HUES48 (cell line): ENCODE measurements around the gene SMIM28.
"Not testable (repeated sequence)": the region's sequence is repeated elsewhere in the genome, so short reads cannot be mapped to it uniquely, and the experiment has no call there.

ENCODE experiments used
- H3K27ac ChIP-seq: one replicate; pipeline ENCODE4 v1.7.0; 2013; ENCODE audit warnings: low read depth, low read length, inconsistent platforms
- H3K27me3 ChIP-seq: 2 replicates; pipeline ENCODE4 v1.6.1; 2013; ENCODE audit warnings: mild to moderate bottlenecking, low read length; ENCODE audit not compliant: control insufficient read depth, insufficient read depth
- H3K36me3 ChIP-seq: 2 replicates; pipeline ENCODE4 v1.6.1; 2013; ENCODE audit warnings: low read length; ENCODE audit not compliant: control insufficient read depth, insufficient read depth
- H3K4me1 ChIP-seq: 2 replicates; pipeline ENCODE4 v1.6.1; 2013; ENCODE audit warnings: mild to moderate bottlenecking, low read length; ENCODE audit not compliant: control insufficient read depth, insufficient read depth
- H3K4me3 ChIP-seq: 2 replicates; pipeline ENCODE4 v1.5.1; 2013; ENCODE audit warnings: mild to moderate bottlenecking, low read depth, low read length
- H3K9ac ChIP-seq: 2 replicates; pipeline ENCODE4 v1.6.1; 2013; ENCODE audit warnings: mild to moderate bottlenecking, low read depth, low read length, moderate library complexity
- H3K9me3 ChIP-seq: 2 replicates; pipeline ENCODE4 v1.6.1; 2013; ENCODE audit warnings: low read length; ENCODE audit not compliant: control insufficient read depth, insufficient read depth

SMIM28 gene

DNA sequence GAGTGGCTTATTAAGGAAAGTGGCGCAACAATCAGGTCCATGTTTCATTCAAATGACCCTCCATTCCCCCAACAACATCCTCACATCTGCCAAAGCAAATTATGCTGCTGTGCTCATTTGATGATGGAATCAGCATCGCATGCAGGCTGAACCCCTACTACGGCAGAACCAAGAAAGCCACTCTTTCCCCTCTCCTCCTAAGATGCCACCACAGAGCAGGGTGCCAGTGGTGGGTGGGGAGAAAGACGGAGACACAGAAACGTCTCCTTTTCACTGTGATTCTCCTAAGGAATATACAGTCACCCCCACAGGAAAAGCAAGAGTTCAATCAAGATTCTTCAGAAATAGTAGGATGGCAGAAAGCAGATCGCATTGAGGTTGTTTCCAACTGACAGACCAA, 43.4 kb downstream of the SMIM28 start:
- Histone ChIP-seq H3K4me1 (no peaks in the 10 kb centered on the region), H3K9ac (no peak overlapping the region), H3K27ac (no peak overlapping the region), H3K27me3 (no peaks in the 10 kb centered on the region), H3K36me3 (peaks cover 11% of the 10 kb centered on the region; the same call in 1 of the 2 replicates), H3K9me3 (no peaks in the 10 kb centered on the region), H3K4me3 (no peak overlapping the region)

DNA sequence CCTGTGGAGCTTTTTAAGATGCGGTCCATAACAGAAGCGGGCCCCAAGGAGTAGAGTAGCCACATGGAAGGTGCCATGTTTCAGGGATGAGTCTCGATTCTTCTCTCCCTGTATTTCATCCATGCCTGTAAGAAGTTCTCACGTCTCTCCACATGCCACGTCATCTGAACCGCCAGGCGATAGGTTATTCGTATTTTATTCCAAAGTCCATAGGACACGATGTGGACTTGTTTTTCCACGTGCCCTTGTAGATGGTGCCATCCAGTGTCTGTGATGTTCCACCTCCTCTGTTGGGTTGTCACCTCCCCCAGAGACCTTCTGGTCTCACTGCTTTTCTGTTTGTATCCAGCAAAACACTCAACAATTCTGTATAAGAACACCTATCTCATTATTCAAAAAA, 43.9 kb downstream of the SMIM28 start:
- Histone ChIP-seq H3K4me3 (no peak overlapping the region), H3K27ac (no peak overlapping the region), H3K36me3 (0 out of 2 replicates have a peak, but pooled peaks cover 14% of the 10 kb centered on the region), H3K9me3 (no peaks in the 10 kb centered on the region), H3K4me1 (no peaks in the 10 kb centered on the region), H3K27me3 (no peaks in the 10 kb centered on the region), H3K9ac (no peak overlapping the region)

DNA sequence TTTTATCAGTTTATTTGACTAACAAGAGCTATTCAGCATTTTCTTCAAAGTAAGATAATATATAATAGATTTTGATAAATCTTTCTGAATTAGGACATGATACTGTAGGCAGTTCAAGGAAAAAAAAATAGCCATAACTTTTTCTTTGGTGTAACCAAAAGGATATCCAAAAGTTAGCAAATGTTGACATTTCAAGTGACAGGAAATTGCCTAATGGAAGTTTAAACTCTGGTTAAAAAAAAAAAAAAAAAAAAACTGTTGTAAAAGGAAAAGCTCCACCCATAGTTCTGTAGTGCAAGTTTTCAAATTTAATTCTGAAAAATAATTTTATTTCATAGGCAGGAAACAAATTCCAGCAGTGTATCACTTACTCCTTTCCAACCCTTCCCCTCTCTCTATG, 45.2 kb downstream of the SMIM28 start:
- no peak overlapping the region for H3K27ac ChIP-seq
- H3K4me3 ChIP-seq, result no peak overlapping the region
- H3K27me3 ChIP-seq, result no peaks in the 10 kb centered on the region
- 0 out of 2 replicates have a peak, but pooled peaks cover 15% of the 10 kb centered on the region for H3K36me3 ChIP-seq
- no peaks in the 10 kb centered on the region for H3K4me1 ChIP-seq
- no peak overlapping the region for H3K9ac ChIP-seq
- H3K9me3 ChIP-seq, result no peaks in the 10 kb centered on the region

DNA sequence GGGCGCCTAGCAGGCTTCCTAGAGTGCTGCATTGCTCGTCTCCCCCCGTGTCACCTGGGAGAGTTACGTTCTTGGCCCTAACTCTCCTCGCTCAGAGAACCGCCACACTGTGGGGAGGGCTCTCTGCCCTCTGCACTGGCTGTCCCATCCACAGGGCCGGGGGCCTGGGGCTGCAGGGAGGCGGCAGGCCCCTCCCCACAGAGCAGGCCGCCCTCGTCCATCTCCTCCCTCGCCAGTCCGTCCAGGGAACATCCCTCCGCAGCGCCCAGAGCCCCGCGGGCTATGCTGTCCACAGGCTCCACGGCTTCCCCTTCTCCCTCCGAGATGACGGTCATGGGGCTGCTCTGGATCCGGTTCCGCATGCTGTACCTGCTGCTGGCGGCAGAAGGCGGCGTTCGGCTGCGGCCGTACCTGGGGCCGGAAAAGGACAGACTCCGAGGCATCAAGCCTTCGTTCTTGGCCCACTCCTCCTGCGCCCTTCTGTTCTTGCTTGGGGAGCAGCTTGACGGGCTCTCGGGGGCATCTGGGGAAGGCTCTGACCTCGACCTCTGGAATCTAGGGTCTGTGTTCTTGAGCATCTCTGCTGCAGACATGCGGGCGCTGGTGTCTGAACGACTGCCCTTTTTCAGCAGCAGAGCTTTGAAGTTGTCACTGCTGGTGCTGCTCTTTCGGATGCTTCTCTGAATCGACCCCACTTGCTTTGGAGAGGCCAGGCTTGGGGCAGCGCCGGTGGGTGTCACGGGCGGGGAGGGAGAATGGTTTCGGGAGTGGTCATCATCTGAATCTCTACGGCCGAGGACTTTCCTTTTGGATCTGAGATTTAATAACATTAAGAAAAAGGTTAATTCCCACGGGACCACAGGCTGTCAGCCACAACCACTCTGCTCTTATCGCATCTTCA, 46.5 kb downstream of the SMIM28 start:
- no peaks in the 10 kb centered on the region for H3K4me1 ChIP-seq
- no peak overlapping the region for H3K4me3 ChIP-seq
- H3K27ac ChIP-seq, result no peak overlapping the region
- H3K27me3 ChIP-seq, result no peaks in the 10 kb centered on the region
- H3K9me3 ChIP-seq, result no peaks in the 10 kb centered on the region
- no peak overlapping the region for H3K9ac ChIP-seq
- H3K36me3 ChIP-seq, result 0 out of 2 replicates have a peak, but pooled peaks cover 17% of the 10 kb centered on the region

DNA sequence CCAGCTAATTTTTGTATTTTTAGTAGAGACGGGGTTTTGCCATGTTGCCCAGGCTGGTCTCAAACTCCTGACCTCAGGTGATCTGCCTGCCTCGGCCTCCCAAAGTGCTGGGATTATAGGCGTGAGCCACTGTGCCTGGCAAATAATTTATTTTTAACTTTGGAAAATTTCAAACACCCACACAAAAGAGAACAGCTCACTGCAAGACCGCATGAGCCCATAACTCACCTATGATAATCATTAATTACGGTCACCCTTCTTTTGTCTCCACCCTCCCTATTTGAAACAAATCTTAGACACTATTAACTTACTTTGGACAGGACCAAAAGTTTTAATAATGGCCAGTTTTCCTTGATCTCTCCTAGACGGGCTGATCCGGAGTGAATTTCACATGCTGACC, 47.6 kb downstream of the SMIM28 start:
- not testable (repeated sequence) for H3K9me3 ChIP-seq, H3K4me3 ChIP-seq, H3K27ac ChIP-seq, H3K27me3 ChIP-seq, H3K9ac ChIP-seq, H3K4me1 ChIP-seq
- H3K36me3 ChIP-seq, result 0 out of 2 replicates have a peak, but pooled peaks cover 17% of the 10 kb centered on the region

DNA sequence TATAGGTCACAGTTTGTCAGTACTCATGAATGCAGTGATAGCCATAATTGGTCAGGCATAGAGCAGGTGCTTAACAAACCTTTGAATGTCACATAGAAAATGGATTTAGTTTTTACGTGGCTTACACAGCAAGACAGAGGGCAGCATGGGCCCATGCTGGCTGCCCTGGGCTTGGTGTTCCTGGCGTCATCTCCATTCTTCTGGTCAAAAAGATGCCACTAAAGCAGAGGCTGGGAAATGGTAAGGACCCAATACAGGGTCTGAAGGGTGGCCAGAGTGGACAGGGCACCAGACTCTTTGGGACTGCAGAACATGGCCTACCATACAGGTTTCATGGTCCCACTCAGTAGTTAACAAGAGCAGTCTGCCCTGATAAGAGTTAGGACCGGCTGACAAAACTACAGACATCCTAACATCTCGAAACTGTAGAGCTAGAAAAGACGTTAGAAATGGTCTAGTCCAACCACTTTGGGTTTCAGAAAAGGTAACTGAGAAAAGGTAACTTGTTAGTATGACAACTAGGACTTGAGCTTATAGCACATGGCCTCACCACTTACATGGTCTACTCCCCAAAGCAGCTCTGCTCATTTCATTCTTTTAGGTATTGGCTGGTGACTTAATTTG, 48.9 kb downstream of the SMIM28 start:
- H3K27ac ChIP-seq, result no peak overlapping the region
- no peak overlapping the region for H3K9ac ChIP-seq
- H3K9me3 ChIP-seq, result no peaks in the 10 kb centered on the region
- no peaks in the 10 kb centered on the region for H3K4me1 ChIP-seq
- H3K36me3 ChIP-seq, result peaks cover 17% of the 10 kb centered on the region; the same call in 1 of the 2 replicates
- H3K27me3 ChIP-seq, result no peaks in the 10 kb centered on the region
- no peak overlapping the region for H3K4me3 ChIP-seq

DNA sequence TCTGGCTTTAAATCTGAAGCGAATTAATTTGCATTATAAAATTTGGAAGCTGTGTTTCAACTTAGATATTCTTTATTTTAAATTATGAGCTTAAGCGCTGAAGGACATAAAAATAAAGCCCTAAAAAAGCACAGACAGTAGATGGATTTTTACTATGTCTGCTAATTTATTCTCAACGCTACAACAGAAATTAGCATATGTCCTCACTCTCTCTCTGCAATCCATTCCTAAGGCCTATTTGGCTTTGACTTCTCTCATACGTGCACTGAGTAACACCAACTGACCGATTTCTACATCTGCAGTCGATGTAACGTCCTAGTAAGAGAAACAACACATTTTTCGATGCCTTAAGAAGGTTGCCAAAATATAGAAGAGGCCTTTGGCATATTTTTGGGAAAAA, 50.0 kb downstream of the SMIM28 start:
- no peak overlapping the region for H3K9ac ChIP-seq
- peaks cover 19% of the 10 kb centered on the region for H3K36me3 ChIP-seq
- no peaks in the 10 kb centered on the region for H3K4me1 ChIP-seq
- H3K9me3 ChIP-seq, result no peaks in the 10 kb centered on the region
- no peaks in the 10 kb centered on the region for H3K27me3 ChIP-seq
- no peak overlapping the region for H3K4me3 ChIP-seq
- H3K27ac ChIP-seq, result no peak overlapping the region

DNA sequence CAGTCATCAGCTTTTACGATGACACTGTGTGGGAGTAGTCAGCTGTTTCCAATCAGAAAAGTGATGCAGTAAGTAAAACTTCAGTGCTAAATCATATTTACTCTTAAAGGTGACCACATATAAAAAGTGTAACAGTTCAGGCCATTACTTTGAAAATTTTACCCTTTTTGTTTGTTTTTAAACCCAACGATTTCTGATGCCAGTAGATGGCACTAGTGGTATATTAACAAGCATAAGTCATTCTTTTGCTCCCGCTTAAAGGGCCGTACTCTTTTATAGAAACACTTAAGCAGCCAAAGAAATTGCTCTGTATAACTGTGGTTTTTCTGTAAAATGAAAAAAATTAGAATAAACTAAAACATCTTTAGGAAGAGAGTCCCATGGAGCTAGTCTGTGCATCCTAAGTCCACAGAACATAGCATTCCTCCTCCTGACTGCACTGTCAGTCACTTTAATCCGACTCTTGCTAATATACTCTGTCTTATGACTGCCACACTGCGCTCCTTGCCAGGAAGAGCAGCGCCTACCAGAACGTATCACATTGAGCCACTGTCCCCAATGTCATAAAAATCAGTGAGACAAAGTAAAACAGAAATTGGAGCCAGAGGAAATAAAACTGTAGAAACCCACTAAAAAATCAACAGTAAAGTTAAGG, 51.4 kb downstream of the SMIM28 start:
- Histone ChIP-seq H3K36me3 (peaks cover 22% of the 10 kb centered on the region), H3K4me3 (no peak overlapping the region), H3K27me3 (no peaks in the 10 kb centered on the region), H3K4me1 (no peaks in the 10 kb centered on the region), H3K9me3 (no peaks in the 10 kb centered on the region), H3K27ac (no peak overlapping the region), H3K9ac (no peak overlapping the region)

GRCh38 chr6:138429761-138430160, 52.1 kb downstream of the SMIM28 start:
- no peak overlapping the region for H3K4me3 ChIP-seq
- no peaks in the 10 kb centered on the region for H3K27me3 ChIP-seq

DNA sequence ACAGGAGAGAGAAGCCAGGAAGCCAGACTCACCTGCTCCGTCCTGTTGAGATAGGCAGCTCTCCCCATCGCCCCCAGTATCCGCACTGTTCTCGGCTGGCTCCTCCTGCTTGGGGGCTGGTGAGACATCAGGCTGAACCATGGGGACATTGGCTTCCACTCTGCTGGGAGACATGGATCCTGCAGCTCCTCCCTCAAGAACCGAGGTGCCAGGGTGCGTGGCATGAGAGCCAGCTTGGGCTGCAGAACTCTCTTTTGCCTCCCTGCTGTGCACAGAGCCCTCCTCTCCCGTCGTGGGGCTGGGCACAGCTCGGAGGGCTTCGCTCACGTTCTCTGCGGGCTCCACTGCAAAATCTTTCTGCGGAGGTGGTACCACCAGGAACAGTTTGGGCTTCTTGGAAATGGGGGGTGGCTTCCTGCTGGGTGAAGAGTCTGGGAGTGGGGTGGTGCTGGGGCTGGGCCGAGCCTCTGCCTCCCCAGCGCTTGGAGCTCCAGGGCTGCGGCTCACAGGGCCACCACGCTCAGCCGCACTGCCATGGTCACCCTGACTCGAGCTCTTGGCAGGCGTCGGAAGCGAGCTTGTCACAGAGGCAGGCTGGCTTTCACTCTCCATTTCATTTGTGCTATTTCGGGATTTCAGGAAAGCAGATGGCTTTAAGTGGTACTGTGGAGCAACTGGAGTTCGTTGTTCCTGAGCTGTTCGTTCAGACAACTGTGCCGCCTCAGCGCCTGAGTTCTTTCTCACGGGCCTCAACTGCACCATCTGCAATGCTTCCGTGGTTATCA, 52.8 kb downstream of the SMIM28 start:
- Histone ChIP-seq H3K9me3 (no peaks in the 10 kb centered on the region), H3K4me1 (no peaks in the 10 kb centered on the region), H3K9ac (no peak overlapping the region), H3K4me3 (no peak overlapping the region), H3K27ac (no peak overlapping the region), H3K27me3 (no peaks in the 10 kb centered on the region), H3K36me3 (peaks cover 19% of the 10 kb centered on the region)

More at GRCh38 chr6:138429761-138430160, 52.1 kb downstream of the SMIM28 start:
- H3K9ac ChIP-seq, result no peak overlapping the region
- no peaks in the 10 kb centered on the region for H3K9me3 ChIP-seq
- H3K4me1 ChIP-seq, result no peaks in the 10 kb centered on the region
- peaks cover 19% of the 10 kb centered on the region for H3K36me3 ChIP-seq
- no peak overlapping the region for H3K27ac ChIP-seq
